ENCODE data around the gene HPCAL1. TPM values are rescaled to one million over a fixed set of nuclear protein-coding genes. Genes with fewer than 3 reads are reported as not detected.

The HPCAL1 gene
- total and polyA plus RNA-seq, 8 donors, result 14.0 to 571 (median 85.4) TPM

- Histone ChIP-seq H3K36me3 (peaks cover 0 to 6% (median 0%) of the 10 kb centered on the region in 4 donors), H3K27me3 (no peaks in the 10 kb centered on the region), H3K9me3 (no peaks in the 10 kb centered on the region), H3K4me1 (peaks cover 19 to 36% (median 29%) of the 10 kb centered on the region in 4 donors), H3K4me3 (no peak overlapping the region), H3K27ac (no peak overlapping the region)
- intact Hi-C loops (cut with DNase I; ENCODE audit: low total_unique reads), result no loop called here
- no peak for TF ChIP-seq POLR2A (IDR thresholded peaks at IDR 0.05)
- TF ChIP-seq POLR2AphosphoS5 (IDR thresholded peaks at IDR 0.05), result no peak
- no peak for TF ChIP-seq EP300 (IDR thresholded peaks at IDR 0.05)
- TF ChIP-seq, protein P1, sequence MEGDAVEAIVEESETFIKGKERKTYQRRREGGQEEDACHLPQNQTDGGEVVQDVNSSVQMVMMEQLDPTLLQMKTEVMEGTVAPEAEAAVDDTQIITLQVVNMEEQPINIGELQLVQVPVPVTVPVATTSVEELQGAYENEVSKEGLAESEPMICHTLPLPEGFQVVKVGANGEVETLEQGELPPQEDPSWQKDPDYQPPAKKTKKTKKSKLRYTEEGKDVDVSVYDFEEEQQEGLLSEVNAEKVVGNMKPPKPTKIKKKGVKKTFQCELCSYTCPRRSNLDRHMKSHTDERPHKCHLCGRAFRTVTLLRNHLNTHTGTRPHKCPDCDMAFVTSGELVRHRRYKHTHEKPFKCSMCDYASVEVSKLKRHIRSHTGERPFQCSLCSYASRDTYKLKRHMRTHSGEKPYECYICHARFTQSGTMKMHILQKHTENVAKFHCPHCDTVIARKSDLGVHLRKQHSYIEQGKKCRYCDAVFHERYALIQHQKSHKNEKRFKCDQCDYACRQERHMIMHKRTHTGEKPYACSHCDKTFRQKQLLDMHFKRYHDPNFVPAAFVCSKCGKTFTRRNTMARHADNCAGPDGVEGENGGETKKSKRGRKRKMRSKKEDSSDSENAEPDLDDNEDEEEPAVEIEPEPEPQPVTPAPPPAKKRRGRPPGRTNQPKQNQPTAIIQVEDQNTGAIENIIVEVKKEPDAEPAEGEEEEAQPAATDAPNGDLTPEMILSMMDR (IDR thresholded peaks at IDR 0.05), result no peak
- no peak for DNase-seq
- 91 to 98% (median 97%) methylated on average over 13 of the region's 13 CpGs for WGBS, 5 donors
Observed at GRCh38 chr2:10322973-10323372, 20.3 kb downstream of the HPCAL1 start.

- Histone ChIP-seq H3K27me3 (no peaks in the 10 kb centered on the region), H3K4me3 (no peak overlapping the region), H3K27ac (no peak overlapping the region), H3K36me3 (peaks cover 0 to 6% (median 0%) of the 10 kb centered on the region in 4 donors), H3K9me3 (no peaks in the 10 kb centered on the region), H3K4me1 (peaks cover 19 to 42% (median 32%) of the 10 kb centered on the region in 4 donors)
- TF ChIP-seq, protein P1 (IDR thresholded peaks at IDR 0.05), result no peak
- no peak for TF ChIP-seq EP300 (IDR thresholded peaks at IDR 0.05)
- TF ChIP-seq POLR2AphosphoS5 (IDR thresholded peaks at IDR 0.05), result no peak
- no peak for TF ChIP-seq POLR2A (IDR thresholded peaks at IDR 0.05)
- intact Hi-C loops (cut with DNase I; ENCODE audit: low total_unique reads), result no loop called here
- 93 to 98% (median 94%) methylated on average over 5 of the region's 5 CpGs for WGBS, 5 donors
- DNase-seq, result no peak
Observed at GRCh38 chr2:10323535-10323934, 20.8 kb downstream of the HPCAL1 start.

GRCh38 chr2:10324095-10324832 lies 21.6 kb downstream of the HPCAL1 start:
- TF ChIP-seq, protein P1 (IDR thresholded peaks at IDR 0.05), result no peak
- TF ChIP-seq EP300 (IDR thresholded peaks at IDR 0.05), result no peak
- no peak for TF ChIP-seq POLR2A (IDR thresholded peaks at IDR 0.05)
- TF ChIP-seq POLR2AphosphoS5 (IDR thresholded peaks at IDR 0.05), result no peak
- Histone ChIP-seq H3K9me3 (no peaks in the 10 kb centered on the region), H3K36me3 (peaks cover 0 to 6% (median 0%) of the 10 kb centered on the region in 4 donors), H3K4me1 (peaks cover 19 to 48% (median 37%) of the 10 kb centered on the region in 4 donors), H3K27me3 (no peaks in the 10 kb centered on the region), H3K27ac (no peak overlapping the region), H3K4me3 (no peak overlapping the region)
- intact Hi-C loops (cut with DNase I; ENCODE audit: low total_unique reads), result no loop called here
- no peak for DNase-seq
- WGBS, 5 donors, result 57 to 79% (median 69%) methylated on average over 5 of the region's 5 CpGs

DNA sequence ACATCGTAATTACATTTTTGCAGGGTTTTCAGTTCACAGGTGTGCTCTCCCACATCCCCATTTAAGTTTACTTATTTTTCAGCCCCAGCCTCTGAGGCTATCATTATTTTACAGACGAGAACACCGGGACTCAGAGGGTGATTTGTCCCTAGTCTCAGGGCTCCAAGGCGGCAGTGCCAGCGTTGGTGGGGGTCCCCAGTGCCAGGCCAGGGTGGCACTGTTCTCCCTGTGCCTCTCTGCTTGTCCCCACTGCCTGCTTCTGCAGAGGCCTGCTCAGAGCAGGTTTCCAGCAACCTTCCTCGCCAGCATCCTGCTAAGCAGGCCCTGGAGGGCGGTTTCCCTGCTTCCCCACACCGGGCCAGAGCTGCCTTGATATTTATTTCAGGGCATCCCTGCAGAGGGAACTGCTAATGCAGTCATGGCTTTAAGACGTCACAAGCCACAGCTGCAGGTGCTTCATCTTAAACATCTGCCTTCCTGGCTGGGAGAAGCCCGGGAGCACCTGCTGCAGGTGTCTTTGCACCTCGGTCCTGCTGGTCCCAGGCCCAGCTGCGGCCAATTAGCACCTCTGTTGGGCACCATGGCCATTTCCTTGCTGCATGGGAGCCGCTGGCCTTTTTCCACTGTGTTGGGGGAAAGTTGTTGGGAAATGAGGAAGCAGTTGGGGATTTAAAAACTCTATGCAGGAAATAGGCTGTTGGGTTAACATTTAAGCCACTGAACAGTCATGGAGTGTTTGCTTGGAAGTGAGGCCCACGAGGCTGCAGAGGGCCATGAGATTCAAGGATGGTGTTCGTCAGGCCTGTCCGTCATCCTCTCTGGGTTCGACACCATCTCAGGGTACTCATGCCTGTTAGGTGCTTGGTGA lies 22.8 kb downstream of the HPCAL1 start:
- peak in 1 of 2 donors; percentile 58 for DNase-seq
- intact Hi-C loops (cut with DNase I; ENCODE audit: low total_unique reads), result no loop called here

More for the DNA sequence above, 22.8 kb downstream of the HPCAL1 start:
- Histone ChIP-seq H3K27ac (peak overlapping the region in 1 of 5 donors; percentile 8), H3K4me1 (peaks cover 30 to 60% (median 49%) of the 10 kb centered on the region in 4 donors), H3K36me3 (peaks cover 0 to 6% (median 0%) of the 10 kb centered on the region in 4 donors), H3K4me3 (no peak overlapping the region), H3K27me3 (no peaks in the 10 kb centered on the region), H3K9me3 (no peaks in the 10 kb centered on the region)
- WGBS, 5 donors, result 73 to 81% (median 77%) methylated on average over 17 of the region's 17 CpGs
- TF ChIP-seq, protein P1 (IDR thresholded peaks at IDR 0.05), result no peak
